NCI-H345 treated with DMSO at 0.1 percent for 48 hours (cell line): ENCODE results near the gene ZNF804B.

Experiments
- DNase-seq: peaks from one replicate; lab custom pipeline; 2025; ENCODE audit not compliant: unreplicated experiment; lab: John Stamatoyannopoulos, UW

Gene ZNF804B

GRCh38 chr7:88759230-88760135, at the start of gene ZNF804B:
Gene ZNF804B, plus strand, starts transcription at chr7:88759700. Its CDS starts 277 bp downstream, at chr7:88759977.
- DNase-seq = no peak

DNA sequence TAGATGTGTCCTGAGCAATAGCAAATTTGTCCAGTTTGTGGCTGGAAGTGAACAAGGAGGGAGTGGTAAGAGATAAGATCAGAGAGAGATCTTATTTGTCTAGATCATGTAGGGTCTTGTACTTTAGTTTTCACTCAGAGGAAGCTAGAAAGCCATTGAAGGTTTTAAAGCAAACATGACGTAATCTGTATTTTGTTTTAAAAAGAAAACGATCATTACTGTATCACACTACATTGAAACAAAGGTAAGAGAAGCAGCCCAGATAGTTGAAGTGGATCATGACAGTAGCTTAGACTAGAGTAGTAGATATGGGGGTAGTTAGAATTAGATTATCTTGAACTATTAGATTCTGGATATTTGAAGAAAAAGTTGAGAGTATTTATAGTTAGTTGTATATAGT, 23.6 kb upstream of the ZNF804B start:
- DNase-seq = no peak

DNA sequence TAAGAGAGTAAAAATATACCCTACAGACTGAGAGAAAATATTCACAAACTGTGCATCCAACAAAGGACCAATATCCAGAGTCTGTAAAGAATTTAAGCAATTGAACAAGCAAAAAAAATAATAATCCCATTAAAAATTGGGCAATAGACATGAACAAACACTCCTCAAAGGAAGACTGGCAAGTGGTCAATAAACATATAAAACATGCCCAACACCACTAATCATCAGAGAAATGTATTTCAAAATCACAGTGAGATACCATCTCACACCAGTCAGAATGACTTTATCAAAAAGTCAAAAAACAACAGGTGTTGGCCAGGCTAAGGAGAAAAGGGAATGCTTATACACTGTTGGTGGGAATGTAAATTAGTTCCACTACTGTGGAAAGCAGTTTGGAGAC, 21.9 kb upstream of the ZNF804B start:
- DNase-seq = no peak

GRCh38 chr7:88746126-88746525, 13.4 kb upstream of the ZNF804B start:
- DNase-seq = no peak

- no peak for DNase-seq
These were observed 2.7 kb upstream of the ZNF804B start for GRCh38 chr7:88756802-88757201.

DNA sequence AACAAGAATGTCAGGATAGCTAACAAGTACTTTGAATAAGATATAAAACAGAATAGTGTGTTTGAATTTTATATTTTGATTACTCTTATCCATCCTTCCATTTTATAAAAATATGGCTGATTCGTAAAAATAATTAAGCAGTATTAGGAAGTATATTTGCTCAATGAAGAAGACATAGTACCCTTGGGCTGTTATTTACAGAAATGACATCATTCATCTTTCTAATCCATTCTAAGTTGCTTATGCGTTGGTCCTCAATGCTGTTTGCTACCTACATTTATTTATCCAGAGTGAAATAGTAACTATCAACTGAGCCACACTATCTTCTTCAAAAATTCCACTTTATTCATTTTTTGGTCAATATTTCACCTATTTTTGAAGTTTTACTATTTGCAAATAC, 2.1 kb upstream of the ZNF804B start:
- no peak for DNase-seq

DNA sequence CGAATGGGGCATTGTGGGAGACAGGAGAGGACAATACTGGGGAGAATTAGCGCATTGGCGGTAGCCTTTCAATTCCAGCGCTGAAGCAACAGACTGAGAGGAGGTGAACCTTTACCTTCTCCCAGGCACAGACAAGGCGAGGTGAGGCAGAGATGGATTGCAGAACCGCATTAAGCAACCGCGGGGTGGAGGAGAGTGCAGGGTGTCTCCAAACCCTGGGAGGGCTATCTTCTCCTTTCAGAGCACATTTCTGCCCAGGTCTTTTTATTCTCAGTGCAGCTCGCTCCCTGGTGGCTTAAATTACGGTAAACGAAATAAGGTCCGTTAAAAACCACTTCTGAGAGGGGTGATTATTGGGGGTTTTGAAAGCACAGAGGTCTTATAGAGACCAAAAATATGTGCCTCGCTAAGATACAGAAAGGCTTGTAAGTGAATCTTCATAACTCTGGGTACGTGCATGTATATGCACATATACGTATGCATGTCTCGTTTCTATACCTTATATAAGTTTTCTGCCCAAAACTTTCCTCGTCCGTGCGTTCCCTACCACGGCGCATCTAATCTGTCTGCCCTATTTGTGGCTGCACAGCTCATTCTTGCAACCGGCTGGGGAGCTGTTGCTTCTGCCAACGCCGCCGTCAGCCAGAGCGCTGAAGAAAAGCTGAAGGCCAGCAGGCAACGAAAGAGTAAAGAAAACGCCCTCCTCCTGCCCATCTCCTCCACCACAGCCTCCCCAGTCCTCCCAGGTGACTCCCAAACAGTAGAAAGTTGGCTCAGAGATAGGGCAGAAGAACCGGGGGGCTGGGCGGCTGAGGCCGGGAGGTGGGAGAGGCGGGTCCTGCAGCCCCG, 895 bp upstream of the ZNF804B start:
- no peak for DNase-seq

DNA sequence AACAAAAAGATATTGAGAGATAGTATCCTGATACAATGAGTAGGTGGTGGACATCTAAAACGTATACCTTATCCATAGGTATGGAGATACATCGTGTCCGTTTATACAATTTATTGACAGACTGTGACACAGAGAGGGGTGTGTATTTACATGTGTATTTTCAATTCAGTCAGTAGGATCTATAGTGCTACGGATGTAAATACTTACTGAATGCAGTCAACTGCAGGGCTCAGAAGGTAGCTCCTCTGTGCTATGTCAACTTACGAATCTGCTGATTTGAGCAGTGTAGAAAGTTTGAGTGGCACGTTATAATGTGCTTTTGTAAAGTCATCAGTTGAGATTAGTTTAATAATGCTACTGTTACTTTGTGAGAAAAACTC, 626 bp downstream of the ZNF804B start:
- DNase-seq = no peak

DNA sequence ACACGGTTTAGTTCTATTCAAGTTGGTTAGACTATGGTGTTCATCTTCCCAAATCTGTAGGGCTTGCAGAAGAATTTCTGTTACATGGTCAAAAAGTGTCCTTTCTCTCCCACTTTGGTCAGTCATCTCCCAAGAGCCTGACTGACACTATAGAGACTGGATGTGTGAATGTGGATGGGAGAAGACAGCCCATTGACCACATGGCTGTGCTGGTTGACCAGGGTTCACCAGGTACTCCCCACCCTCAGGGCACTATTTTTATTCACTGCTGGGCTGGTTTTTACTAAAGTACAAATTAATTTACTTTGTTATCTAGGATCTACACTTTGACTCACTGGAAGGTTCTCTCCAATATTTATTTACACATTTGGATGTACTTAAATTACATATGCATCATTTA, 2.3 kb downstream of the ZNF804B start:
- DNase-seq = no peak

- DNase-seq = no peak
These were observed 11.9 kb downstream of the ZNF804B start for GRCh38 chr7:88771417-88771816.

DNA sequence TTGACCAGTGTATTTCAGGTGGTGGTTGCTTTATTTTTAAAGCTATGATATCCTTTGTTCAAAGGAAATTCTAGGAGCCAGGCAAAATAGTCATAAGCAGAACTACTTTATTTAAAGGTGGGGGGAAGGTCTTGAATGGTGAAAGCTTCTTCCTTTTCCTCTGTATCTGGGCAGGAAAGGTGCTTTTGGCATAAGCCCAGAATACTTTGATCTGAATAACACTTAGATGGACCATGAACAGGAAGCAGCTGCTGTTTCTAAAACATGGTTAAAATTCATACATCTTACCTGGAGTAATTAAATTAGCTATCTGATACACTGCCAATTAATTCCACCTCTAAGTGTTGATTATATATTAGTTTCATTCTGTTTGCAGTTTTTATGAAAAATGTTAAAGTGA, 13.3 kb downstream of the ZNF804B start:
- no peak for DNase-seq

- DNase-seq = no peak
These were observed 16.3 kb downstream of the ZNF804B start for GRCh38 chr7:88775838-88776237.

DNA sequence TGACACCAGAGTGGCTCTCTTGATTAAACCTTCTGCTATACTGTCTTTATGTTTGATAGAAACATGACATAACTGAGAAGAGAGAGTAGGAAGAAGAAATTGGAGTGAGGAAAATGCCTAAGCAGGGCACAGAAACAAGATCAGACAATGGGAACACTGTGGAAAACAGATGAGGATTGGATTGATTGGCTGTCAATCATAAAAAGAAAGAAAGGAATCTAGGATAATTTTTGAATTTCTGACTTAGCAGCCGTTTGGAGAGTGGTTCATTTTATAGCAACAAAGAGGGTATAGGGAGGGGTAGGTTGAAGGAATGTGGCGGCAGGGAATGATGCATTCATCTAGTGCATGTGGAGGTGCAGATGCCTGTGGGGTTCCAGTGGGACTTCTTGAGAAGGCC, 28.3 kb downstream of the ZNF804B start:
- DNase-seq = no peak

GRCh38 chr7:88789480-88790064, 30.1 kb downstream of the ZNF804B start:
- DNase-seq = peak; percentile 3

DNA sequence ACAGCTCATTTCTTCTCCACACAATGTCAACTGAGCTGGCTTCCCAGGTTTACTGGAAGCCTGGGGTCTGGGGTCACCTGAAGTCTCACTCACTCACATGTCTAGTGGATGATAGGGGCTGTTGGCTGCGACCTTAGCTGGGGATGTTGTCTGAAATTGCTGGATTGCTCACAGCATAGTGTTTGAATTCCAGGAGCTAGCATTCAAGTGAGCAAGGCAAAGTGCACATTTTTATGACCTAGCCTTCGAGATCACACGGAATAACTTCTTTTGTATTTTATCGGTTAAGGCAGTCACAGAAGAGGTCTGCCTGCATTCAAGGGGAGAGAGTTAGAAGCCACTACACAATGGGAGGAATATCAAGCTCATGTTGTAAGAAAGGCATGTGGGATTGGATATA, 32.4 kb downstream of the ZNF804B start:
- DNase-seq = no peak

- DNase-seq = no peak
These were observed 32.9 kb downstream of the ZNF804B start for GRCh38 chr7:88792361-88792760.

DNA sequence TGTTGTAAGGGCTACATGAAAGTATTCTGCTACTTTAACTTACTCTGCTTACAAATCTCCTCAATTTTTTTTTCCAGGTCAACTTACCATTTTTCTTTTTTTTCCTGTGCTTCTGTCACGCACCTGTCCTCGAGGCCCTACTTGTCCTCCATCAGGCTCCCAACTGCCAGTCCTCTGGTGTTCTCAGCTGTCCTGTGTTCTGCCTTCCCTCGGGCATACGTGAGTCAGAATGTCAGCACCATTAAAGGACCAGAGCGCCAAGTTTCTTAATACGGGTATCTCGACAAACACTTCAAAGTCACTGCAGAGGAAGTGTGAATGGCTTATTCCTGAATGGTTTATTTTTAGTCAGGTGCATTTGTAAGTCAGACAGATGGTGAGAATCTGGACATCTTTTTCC, 36.1 kb downstream of the ZNF804B start, which contains the start of gene TEX47:
TSS of gene TEX47 (minus strand) at position 185 of the 400 bp plus-strand sequence. CDS start 795 bp downstream, outside the sequence.
- no peak for DNase-seq

- no peak for DNase-seq
These were observed 41.5 kb downstream of the ZNF804B start for GRCh38 chr7:88801046-88801445.

GRCh38 chr7:88806280-88807037, 47.0 kb downstream of the ZNF804B start:
- DNase-seq = no peak

DNA sequence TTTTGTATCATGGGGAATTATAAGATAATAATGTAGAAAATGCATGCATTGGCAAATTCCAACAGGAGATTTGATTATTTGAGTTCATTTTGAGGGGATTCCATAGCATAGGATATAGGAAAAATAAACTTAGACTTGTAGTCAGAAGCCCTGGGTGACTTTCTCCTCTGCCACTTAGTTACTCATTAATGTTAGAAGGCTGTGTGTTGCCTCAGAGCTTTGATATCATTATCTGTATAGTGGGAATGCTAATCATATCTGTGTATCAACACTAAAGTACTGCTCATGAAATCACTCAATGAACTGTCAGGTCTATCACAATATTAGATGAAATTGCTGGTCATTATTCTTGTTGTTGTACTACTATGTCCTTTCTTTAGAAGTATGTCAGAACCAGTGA, 59.1 kb downstream of the ZNF804B start:
- DNase-seq = no peak

DNA sequence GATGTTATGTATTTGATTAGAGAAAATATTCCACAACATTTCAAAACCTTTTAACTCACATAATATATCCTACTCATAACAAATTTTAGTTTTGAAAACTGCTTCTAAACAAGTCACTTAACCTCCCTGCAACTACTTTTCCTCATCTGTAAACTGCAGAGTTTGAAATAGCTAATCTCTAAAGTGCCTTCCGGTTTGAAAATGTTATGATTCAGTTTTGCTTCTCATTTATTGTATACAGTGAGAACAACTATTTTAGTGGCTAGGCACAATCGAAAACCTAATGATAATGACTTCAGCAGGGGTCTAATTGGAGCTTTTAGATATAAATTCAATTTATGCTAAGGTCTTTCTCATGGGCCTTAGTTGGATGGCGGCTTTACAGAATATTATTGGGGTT, 66.7 kb downstream of the ZNF804B start:
- no peak for DNase-seq
